ENCODE data around the gene AXIN1. TPM values are rescaled to one million over a fixed set of nuclear protein-coding genes. Genes with fewer than 3 reads are reported as not detected.
"Not testable (repeated sequence)": the region's sequence is repeated elsewhere in the genome, so short reads cannot be mapped to it uniquely, and the experiment has no call there.

Gene AXIN1
- total and polyA plus RNA-seq, 2 donors = 20.0 to 24.1 TPM

DNA sequence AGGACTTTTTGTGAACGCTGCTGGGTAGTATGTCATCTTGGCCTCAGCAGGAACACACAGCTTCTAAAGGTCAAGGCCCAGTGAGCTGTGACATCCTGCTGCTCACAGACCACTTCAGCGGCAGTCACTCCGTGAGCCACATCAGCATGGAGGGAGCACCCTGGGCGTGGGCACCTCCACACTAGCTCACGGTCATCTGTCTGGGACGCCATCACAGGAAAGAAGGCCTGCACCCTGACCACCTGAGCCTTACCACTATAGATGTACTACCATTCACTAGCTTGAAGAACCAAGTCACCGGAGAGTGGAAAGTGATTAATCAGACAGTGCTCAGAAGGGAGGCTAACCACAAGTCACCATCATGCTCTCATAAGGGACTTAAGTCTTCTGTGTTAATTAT, 3.3 kb downstream of the AXIN1 start:
- Histone ChIP-seq H3K27ac (ENCODE audit: low read depth in 1 of 2, low read length in 1 of 2) (no peak overlapping the region), H3K27me3 (ENCODE audit: control insufficient read depth in 2 of 2, insufficient read depth in 1 of 2, low read length in 1 of 2) (no peaks in the 10 kb centered on the region), H3K4me1 (ENCODE audit: control insufficient read depth in 2 of 2, insufficient read depth in 2 of 2, low read length in 2 of 2) (peaks cover 8 to 19% of the 10 kb centered on the region in 2 donors), H3K36me3 (ENCODE audit: control insufficient read depth in 2 of 2, insufficient read depth in 2 of 2, low read length in 1 of 2) (peaks cover 23 to 28% of the 10 kb centered on the region in 2 donors), H3K9me3 (ENCODE audit: control insufficient read depth in 2 of 2, insufficient read depth in 1 of 2, low read length in 1 of 2) (no peaks in the 10 kb centered on the region), H3K4me3 (ENCODE audit: low read length in 2 of 2) (no peak overlapping the region)
- no peak for DNase-seq (ENCODE audit: low read depth in 6 of 9, low spot score in 9 of 9)
- WGBS = 98% methylated on average over 7 of the region's 7 CpGs

DNA sequence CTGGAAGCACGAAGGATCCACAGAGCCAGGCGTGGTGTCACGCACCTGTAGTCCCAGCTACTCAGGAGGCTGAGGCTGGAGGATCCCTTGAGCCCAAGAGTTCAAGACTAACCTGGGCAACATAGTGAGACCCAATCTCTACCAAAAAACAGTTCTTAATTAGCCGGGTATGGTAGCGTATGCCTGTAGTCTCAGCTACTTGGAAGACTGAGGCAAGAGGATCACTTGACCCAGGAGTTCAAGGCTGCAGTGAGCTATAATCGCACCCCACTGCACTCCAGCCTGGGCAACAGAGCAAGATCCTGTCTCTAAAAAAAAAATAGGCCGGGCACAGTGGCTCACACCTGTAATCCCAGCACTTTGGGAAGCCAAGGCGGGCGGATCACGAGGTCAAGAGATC, 4.0 kb downstream of the AXIN1 start:
- 97% methylated on average over 10 of the region's 10 CpGs for WGBS
- peaks cover 23 to 28% of the 10 kb centered on the region in 2 donors for H3K36me3 ChIP-seq (ENCODE audit: control insufficient read depth in 2 of 2, insufficient read depth in 2 of 2, low read length in 1 of 2)
- DNase-seq (ENCODE audit: low read depth in 6 of 9, low spot score in 9 of 9) = not testable (repeated sequence)

GRCh38 chr16:347203-347602, 5.3 kb downstream of the AXIN1 start:
- Histone ChIP-seq H3K4me1 (ENCODE audit: control insufficient read depth in 2 of 2, insufficient read depth in 2 of 2, low read length in 2 of 2) (peaks cover 8 to 12% of the 10 kb centered on the region in 2 donors), H3K9me3 (ENCODE audit: control insufficient read depth in 2 of 2, insufficient read depth in 1 of 2, low read length in 1 of 2) (no peaks in the 10 kb centered on the region)
- WGBS = 98% methylated on average over 6 of the region's 6 CpGs

More for the DNA sequence above, 4.0 kb downstream of the AXIN1 start:
- not testable (repeated sequence) for H3K9me3 ChIP-seq (ENCODE audit: control insufficient read depth in 2 of 2, insufficient read depth in 1 of 2, low read length in 1 of 2); H3K27ac ChIP-seq (ENCODE audit: low read depth in 1 of 2, low read length in 1 of 2); H3K4me3 ChIP-seq (ENCODE audit: low read length in 2 of 2); H3K27me3 ChIP-seq (ENCODE audit: control insufficient read depth in 2 of 2, insufficient read depth in 1 of 2, low read length in 1 of 2)
- peaks cover 8 to 15% of the 10 kb centered on the region in 2 donors for H3K4me1 ChIP-seq (ENCODE audit: control insufficient read depth in 2 of 2, insufficient read depth in 2 of 2, low read length in 2 of 2)

GRCh38 chr16:346587-346986, 5.9 kb downstream of the AXIN1 start:
- peaks cover 23 to 31% of the 10 kb centered on the region in 2 donors for H3K36me3 ChIP-seq (ENCODE audit: control insufficient read depth in 2 of 2, insufficient read depth in 2 of 2, low read length in 1 of 2)
- no peaks in the 10 kb centered on the region for H3K27me3 ChIP-seq (ENCODE audit: control insufficient read depth in 2 of 2, insufficient read depth in 1 of 2, low read length in 1 of 2)
- no peak for DNase-seq (ENCODE audit: low read depth in 6 of 9, low spot score in 9 of 9)
- no peaks in the 10 kb centered on the region for H3K9me3 ChIP-seq (ENCODE audit: control insufficient read depth in 2 of 2, insufficient read depth in 1 of 2, low read length in 1 of 2)
- peaks cover 3 to 10% of the 10 kb centered on the region in 2 donors for H3K4me1 ChIP-seq (ENCODE audit: control insufficient read depth in 2 of 2, insufficient read depth in 2 of 2, low read length in 2 of 2)
- WGBS = 98% methylated on average over 15 of the region's 15 CpGs
- no peak overlapping the region for H3K4me3 ChIP-seq (ENCODE audit: low read length in 2 of 2)
- no peak overlapping the region for H3K27ac ChIP-seq (ENCODE audit: low read depth in 1 of 2, low read length in 1 of 2)

More at GRCh38 chr16:347203-347602, 5.3 kb downstream of the AXIN1 start:
- Histone ChIP-seq H3K4me3 (ENCODE audit: low read length in 2 of 2) (no peak overlapping the region), H3K27ac (ENCODE audit: low read depth in 1 of 2, low read length in 1 of 2) (no peak overlapping the region), H3K36me3 (ENCODE audit: control insufficient read depth in 2 of 2, insufficient read depth in 2 of 2, low read length in 1 of 2) (peaks cover 23 to 31% of the 10 kb centered on the region in 2 donors), H3K27me3 (ENCODE audit: control insufficient read depth in 2 of 2, insufficient read depth in 1 of 2, low read length in 1 of 2) (no peaks in the 10 kb centered on the region)
- no peak for DNase-seq (ENCODE audit: low read depth in 6 of 9, low spot score in 9 of 9)

DNA sequence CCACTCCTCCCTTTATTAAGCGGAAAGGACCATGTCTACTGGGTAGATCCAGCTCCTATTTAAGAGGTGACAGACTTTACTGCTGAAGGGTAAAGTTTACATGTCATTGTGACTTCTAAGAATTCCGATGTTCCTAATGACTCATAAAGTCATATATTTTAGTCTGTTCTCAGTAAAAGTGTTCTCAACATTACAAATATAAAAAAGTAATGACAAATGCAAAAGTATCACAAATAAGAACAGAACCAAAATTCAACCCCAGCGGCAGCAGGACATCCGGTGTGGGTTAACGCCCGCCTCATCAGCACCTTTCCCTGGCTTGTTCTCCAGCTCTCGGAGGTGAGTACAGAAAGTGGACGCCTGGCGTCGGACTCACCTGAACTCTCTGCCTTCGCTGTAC, 6.8 kb downstream of the AXIN1 start:
- Histone ChIP-seq H3K9me3 (ENCODE audit: control insufficient read depth in 2 of 2, insufficient read depth in 1 of 2, low read length in 1 of 2) (no peaks in the 10 kb centered on the region), H3K4me1 (ENCODE audit: control insufficient read depth in 2 of 2, insufficient read depth in 2 of 2, low read length in 2 of 2) (peaks cover 0 to 2% of the 10 kb centered on the region in 2 donors), H3K27me3 (ENCODE audit: control insufficient read depth in 2 of 2, insufficient read depth in 1 of 2, low read length in 1 of 2) (no peaks in the 10 kb centered on the region), H3K4me3 (ENCODE audit: low read length in 2 of 2) (no peak overlapping the region), H3K36me3 (ENCODE audit: control insufficient read depth in 2 of 2, insufficient read depth in 2 of 2, low read length in 1 of 2) (peaks cover 23 to 31% of the 10 kb centered on the region in 2 donors), H3K27ac (ENCODE audit: low read depth in 1 of 2, low read length in 1 of 2) (no peak overlapping the region)
- 99% methylated on average over 11 of the region's 11 CpGs for WGBS
- no peak for DNase-seq (ENCODE audit: low read depth in 6 of 9, low spot score in 9 of 9)

DNA sequence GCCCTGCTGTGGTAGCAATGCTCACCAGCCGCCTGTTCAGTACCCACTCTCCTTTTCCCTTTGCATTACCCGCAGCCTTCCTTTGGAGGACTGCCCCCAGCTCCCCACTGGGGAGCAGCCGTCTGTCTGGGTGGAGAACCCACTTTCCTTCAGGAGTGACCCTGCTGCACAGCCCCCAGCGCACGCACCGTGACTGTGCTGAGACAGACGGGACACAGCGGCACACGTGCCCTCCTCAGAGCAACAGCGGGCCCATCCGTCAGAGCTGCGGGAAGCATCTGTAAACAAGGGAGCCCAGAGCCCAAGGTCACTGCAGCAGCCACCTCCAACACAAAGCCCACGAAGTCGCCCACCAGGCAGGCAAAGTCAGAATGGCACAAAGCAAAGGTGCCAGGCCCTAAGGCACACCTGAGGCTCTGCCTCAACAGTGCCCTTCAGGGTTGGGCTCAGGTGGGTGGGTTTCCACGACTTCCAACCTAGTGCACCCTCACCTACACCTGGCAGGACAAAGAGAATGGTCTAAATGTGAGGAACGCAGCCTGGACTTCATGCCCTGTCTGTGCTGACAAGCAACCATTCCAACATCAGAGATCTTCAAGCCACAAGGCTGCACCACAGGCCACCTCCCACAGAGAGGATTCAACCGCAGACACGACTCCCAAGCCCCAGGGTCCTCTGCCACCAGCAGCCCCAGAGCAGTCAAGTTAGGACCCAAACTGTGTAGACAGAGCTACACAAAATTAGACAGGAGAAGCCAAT, 9.9 kb downstream of the AXIN1 start:
- WGBS = 92% methylated on average over 18 of the region's 18 CpGs
- DNase-seq (ENCODE audit: low read depth in 6 of 9, low spot score in 9 of 9) = no peak
- Histone ChIP-seq H3K27ac (ENCODE audit: low read depth in 1 of 2, low read length in 1 of 2) (no peak overlapping the region), H3K4me3 (ENCODE audit: low read length in 2 of 2) (no peak overlapping the region), H3K36me3 (ENCODE audit: control insufficient read depth in 2 of 2, insufficient read depth in 2 of 2, low read length in 1 of 2) (peaks cover 20 to 31% of the 10 kb centered on the region in 2 donors), H3K9me3 (ENCODE audit: control insufficient read depth in 2 of 2, insufficient read depth in 1 of 2, low read length in 1 of 2) (no peaks in the 10 kb centered on the region), H3K4me1 (ENCODE audit: control insufficient read depth in 2 of 2, insufficient read depth in 2 of 2, low read length in 2 of 2) (peaks cover 0 to 12% of the 10 kb centered on the region in 2 donors), H3K27me3 (ENCODE audit: control insufficient read depth in 2 of 2, insufficient read depth in 1 of 2, low read length in 1 of 2) (no peaks in the 10 kb centered on the region)

- not testable (repeated sequence) for H3K27me3 ChIP-seq (ENCODE audit: control insufficient read depth in 2 of 2, insufficient read depth in 1 of 2, low read length in 1 of 2); DNase-seq (ENCODE audit: low read depth in 6 of 9, low spot score in 9 of 9); H3K4me3 ChIP-seq (ENCODE audit: low read length in 2 of 2); H3K9me3 ChIP-seq (ENCODE audit: control insufficient read depth in 2 of 2, insufficient read depth in 1 of 2, low read length in 1 of 2); H3K27ac ChIP-seq (ENCODE audit: low read depth in 1 of 2, low read length in 1 of 2)
- 93% methylated on average over 12 of the region's 13 CpGs for WGBS
- peaks cover 19 to 25% of the 10 kb centered on the region in 2 donors for H3K36me3 ChIP-seq (ENCODE audit: control insufficient read depth in 2 of 2, insufficient read depth in 2 of 2, low read length in 1 of 2)
- peaks cover 0 to 12% of the 10 kb centered on the region in 2 donors for H3K4me1 ChIP-seq (ENCODE audit: control insufficient read depth in 2 of 2, insufficient read depth in 2 of 2, low read length in 2 of 2)
Measured at GRCh38 chr16:341974-342336, 10.6 kb downstream of the AXIN1 start.

DNA sequence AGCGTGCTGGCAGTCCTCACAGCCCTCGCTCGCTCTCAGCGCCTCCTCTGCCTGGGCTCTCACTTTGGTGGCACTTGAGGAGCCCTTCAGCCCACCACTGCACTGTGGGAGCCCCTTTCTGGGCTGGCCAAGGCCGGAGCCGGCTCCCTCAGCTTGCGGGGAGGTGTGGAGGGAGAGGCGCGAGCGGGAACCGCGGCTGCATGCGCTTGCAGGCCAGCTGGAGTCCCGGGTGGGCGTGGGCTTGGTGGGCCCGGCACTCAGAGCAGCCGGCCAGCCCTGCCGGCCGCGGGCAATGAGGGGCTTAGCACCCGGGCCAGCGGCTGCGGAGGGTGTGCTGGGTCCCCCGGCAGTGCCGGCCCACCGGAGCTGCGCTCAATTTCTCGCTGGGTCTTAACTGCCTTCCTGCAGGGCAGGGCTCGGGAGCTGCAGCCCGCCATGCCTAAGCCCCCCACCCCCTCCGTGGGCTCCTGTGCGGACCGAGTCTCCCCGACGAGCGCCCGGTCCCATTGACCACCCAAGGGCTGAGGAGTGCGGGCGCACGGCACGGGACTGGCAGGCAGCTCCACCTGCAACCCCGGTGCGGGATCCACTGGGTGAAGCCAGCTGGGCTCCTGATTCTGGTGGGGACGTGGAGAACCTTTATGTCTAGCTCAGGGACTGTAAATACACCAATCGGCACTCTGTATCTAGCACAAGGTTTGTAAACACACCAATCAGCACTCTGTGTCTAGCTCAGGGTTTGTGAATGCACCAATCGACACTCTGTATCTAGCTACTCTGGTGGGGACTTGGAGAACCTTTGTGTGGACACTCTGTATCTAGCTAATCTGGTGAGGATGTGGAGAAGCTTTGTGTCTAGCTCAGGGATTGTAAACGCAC, 11.2 kb downstream of the AXIN1 start:
- H3K27me3 ChIP-seq (ENCODE audit: control insufficient read depth in 2 of 2, insufficient read depth in 1 of 2, low read length in 1 of 2); H3K27ac ChIP-seq (ENCODE audit: low read depth in 1 of 2, low read length in 1 of 2); H3K4me3 ChIP-seq (ENCODE audit: low read length in 2 of 2); H3K9me3 ChIP-seq (ENCODE audit: control insufficient read depth in 2 of 2, insufficient read depth in 1 of 2, low read length in 1 of 2); DNase-seq (ENCODE audit: low read depth in 6 of 9, low spot score in 9 of 9): not testable (repeated sequence)
- peaks cover 13 to 19% of the 10 kb centered on the region in 2 donors for H3K36me3 ChIP-seq (ENCODE audit: control insufficient read depth in 2 of 2, insufficient read depth in 2 of 2, low read length in 1 of 2)
- 97% methylated on average over 46 of the region's 47 CpGs for WGBS
- peaks cover 0 to 12% of the 10 kb centered on the region in 2 donors for H3K4me1 ChIP-seq (ENCODE audit: control insufficient read depth in 2 of 2, insufficient read depth in 2 of 2, low read length in 2 of 2)

Data from thymus (tissue), 11 donors.